C4-2B (cell line): Measurements from ENCODE around the gene KAZN.

Experiments used
- H3K27ac ChIP-seq: fragments of 450-650 bp; 2 replicates; pipeline ENCODE4 v1.5.1; 2017
- ZFX ChIP-seq: fragments of 450-650 bp; IDR thresholded peaks from 2 replicates; pipeline ENCODE4 v1.6.1; 2017
- TF ChIP-seq, protein P1 (sequence below): fragments of 450-650 bp; conservative IDR thresholded peaks from 2 replicates; pipeline ENCODE4 v1.5.1; 2017; ENCODE audit warnings: mild to moderate bottlenecking

KAZN gene

DNA sequence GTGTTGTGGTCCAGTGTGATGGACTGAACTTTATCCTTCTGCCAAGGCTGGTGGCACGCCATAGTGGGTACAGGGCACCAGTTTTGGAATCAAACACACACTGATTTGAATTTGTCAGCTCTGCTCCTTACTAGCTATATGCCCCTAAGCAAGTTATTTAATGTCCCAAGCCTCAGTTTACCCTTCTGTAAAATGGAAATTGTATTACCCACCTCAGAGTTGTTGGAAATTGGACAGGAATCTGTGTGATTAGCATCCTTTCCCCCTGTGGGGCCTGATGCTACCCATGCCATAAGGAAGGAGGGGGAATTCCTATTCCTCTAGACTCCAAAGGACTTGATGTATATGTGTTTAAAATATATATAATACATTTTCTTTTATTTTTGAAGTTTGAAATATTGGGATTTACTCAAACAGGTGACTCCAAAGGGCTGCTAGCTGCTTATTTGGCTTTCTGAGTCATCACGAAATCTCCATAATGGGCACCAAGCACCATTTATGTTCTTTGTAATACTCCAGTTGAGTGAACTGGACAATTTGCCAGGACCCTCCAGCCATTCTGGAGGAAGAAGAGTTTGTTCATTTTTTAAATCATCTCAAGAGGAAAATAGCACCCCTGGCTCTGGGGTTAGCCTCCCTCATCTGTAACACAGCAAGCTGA, 330.5 kb downstream of the KAZN start:
- no peak overlapping the region for H3K27ac ChIP-seq
- TF ChIP-seq, protein P1, sequence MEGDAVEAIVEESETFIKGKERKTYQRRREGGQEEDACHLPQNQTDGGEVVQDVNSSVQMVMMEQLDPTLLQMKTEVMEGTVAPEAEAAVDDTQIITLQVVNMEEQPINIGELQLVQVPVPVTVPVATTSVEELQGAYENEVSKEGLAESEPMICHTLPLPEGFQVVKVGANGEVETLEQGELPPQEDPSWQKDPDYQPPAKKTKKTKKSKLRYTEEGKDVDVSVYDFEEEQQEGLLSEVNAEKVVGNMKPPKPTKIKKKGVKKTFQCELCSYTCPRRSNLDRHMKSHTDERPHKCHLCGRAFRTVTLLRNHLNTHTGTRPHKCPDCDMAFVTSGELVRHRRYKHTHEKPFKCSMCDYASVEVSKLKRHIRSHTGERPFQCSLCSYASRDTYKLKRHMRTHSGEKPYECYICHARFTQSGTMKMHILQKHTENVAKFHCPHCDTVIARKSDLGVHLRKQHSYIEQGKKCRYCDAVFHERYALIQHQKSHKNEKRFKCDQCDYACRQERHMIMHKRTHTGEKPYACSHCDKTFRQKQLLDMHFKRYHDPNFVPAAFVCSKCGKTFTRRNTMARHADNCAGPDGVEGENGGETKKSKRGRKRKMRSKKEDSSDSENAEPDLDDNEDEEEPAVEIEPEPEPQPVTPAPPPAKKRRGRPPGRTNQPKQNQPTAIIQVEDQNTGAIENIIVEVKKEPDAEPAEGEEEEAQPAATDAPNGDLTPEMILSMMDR, result no peak
- no peak for TF ChIP-seq ZFX

DNA sequence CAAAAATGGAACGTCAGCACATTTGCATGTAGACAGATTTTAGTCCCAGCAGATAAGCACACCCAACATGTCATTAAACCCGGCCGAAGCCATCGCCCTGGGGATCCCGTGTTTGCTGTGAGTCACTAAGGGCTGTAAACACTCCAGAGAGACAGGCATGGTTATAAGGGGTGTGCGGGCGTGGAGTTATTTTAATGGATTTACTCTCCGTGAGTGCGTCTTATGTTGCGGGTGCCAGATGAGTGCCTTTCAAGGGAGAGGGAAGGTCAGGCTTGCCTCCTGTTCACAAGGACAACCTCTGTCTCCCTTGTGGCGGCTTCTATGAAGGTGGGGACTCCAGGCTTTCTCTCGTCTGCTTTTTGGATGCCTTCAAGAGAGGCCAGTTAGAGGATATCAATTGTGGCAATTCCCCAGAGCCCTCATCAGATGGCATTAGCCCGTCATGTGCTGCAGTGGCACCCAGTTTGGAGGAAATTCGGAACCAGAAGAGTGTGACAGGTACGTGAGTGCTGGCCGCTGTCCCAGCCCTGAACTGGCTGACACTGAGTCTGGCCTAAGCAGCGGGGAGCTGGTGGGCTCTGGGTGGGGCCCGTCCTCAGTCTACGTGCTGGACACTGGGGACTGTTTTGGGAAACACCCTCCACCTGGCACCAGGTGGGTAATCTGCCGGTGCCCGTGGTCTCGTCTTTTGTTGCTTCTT, 331.2 kb downstream of the KAZN start:
- TF ChIP-seq, protein P1, result no peak
- TF ChIP-seq ZFX, result no peak
- no peak overlapping the region for H3K27ac ChIP-seq

DNA sequence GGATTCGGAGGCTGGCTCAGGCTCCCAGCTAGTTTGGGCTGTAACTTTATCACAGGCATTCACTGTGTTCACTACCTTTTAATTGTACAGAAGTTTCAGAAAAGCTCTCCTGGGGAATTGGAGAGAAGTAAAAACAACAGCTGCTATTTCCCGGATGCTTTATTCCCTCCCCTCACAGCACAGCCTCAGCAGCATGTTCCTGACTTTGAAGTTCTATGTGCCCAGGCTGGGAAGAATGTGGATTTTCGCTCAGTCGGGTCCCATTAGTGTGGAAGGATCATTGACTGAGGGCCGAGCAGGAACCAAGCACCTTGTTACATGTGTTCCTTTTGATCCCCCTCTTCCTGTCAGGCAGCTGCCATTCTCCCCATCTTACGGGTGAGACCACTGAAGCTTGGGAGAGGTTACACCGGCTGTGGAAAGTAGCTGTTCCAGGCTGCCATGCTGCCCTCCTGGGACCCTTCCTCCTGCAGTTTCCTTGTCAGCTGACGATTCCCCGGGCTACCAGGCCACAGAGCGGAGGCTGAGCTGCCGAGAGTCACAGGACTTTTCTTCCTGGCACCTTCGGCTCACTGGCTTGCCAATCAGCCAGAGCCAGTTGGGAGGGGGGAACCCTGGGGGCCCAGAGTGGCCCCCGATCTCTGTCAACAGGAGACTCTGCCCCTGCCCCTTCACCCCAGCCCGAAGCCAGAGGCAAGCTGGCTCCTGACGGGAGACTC, 331.9 kb downstream of the KAZN start:
- H3K27ac ChIP-seq, result no peak overlapping the region
- no peak for TF ChIP-seq ZFX
- TF ChIP-seq, protein P1, result no peak

DNA sequence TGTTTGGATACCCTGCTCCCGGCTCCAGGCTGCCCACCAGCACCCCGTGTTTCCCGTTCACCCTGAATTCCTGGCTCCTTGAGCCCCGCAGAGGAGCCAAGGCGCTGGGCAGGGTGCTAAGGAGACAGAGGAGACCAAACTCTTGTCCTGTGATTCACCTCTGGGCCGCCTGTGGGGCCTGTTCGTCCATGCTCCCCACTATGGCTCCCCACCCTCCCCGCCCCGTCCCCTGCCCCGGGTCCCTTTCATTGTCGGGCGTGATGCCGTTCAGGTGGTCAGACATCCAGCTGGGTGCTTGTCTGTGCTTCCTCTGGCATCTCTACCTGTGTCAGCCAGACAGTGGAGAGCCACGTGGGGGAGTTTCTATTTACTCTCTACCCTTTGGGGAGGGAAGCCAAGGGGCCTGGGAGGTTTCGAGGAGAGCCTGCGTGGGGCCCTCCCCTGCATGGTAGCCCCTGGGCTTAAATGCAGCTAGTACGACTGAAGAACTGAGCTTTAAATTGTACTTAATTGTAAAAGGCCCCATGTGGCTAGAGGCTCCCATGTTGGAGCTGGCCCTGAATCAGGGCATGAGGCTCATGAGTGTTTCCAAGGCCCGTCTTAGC, 333.7 kb downstream of the KAZN start:
- TF ChIP-seq, protein P1, result no peak
- TF ChIP-seq ZFX, result no peak
- no peak overlapping the region for H3K27ac ChIP-seq

DNA sequence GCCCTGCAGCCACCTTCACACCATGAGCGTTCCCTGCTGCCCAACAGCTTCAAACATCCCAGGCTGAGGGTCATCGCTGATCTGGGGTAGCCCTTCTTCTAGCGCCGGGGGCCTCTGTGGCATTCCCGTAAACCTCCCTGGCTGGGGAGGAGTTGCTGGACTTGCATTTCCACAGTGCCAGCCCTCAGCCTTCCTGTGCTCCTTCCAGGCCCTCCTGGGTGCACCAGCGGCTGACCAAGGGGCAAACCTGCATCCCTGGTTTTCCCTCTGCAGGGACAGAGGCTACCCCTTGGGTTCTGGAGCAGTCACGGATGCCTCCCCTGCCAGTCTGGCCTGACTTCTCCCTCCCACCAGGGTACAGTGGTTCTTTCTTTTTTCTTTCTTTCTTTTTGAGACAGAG, 336.4 kb downstream of the KAZN start:
- no peak overlapping the region for H3K27ac ChIP-seq
- TF ChIP-seq, protein P1, result no peak
- TF ChIP-seq ZFX, result no peak

DNA sequence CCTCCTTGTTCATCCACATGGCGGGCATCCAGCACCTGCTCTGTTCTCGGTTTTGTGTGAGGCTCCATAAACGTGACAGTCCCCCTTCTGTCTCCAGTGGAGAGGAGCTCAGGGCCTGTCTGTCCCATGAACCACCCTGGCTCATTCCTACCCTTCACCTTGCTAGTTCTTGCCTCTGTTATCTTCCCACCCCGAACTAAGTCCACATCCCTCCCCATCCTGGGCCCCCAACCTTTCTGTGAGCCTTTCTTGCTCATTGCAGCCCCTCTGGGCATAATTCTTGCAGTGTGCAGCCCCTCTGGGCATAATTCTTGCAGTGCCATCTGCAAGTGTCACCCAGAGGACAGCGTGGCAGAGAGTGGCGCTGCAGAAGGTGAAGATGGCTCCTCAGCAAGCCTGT, 338.3 kb downstream of the KAZN start:
- no peak for TF ChIP-seq ZFX
- TF ChIP-seq, protein P1, result no peak
- H3K27ac ChIP-seq, result no peak overlapping the region; the same call in 1 of the 2 replicates
